ENCODE data around the gene ARF6. TPM values are rescaled to one million over a fixed set of nuclear protein-coding genes. Genes with fewer than 3 reads are reported as not detected.
"Not testable (repeated sequence)": the region's sequence is repeated elsewhere in the genome, so short reads cannot be mapped to it uniquely, and the experiment has no call there.

Gene ARF6
- polyA plus RNA-seq, 1 experiment: 28.0 TPM

- no peak for TF ChIP-seq CTCF (IDR thresholded peaks at IDR 0.05; ENCODE audit: low read depth, low read length)
- ChIA-PET CTCF (no interaction called here), POLR2A (no interaction called here)
- no peak for DNase-seq (ENCODE audit: low read depth, low spot score)
- Histone ChIP-seq H3K27me3 (ENCODE audit: control insufficient read depth, insufficient read depth, low read length) (no peaks in the 10 kb centered on the region), H3K27ac (ENCODE audit: low read depth, low read length) (no peak overlapping the region), H3K9me3 (ENCODE audit: control insufficient read depth, insufficient read depth, low read length) (peaks cover 3% of the 10 kb centered on the region), H3K4me3 (ENCODE audit: low read depth, low read length) (no peak overlapping the region)
Measured at GRCh38 chr14:49935526-49935925, 42.6 kb downstream of the ARF6 start.

- DNase-seq (ENCODE audit: low read depth, low spot score); H3K9me3 ChIP-seq (ENCODE audit: control insufficient read depth, insufficient read depth, low read length); H3K27me3 ChIP-seq (ENCODE audit: control insufficient read depth, insufficient read depth, low read length); CTCF ChIA-PET; POLR2A ChIA-PET; H3K4me3 ChIP-seq (ENCODE audit: low read depth, low read length); H3K27ac ChIP-seq (ENCODE audit: low read depth, low read length): not testable (repeated sequence)
Measured at GRCh38 chr14:49936246-49936645, 43.4 kb downstream of the ARF6 start.

- CTCF ChIA-PET; H3K4me3 ChIP-seq (ENCODE audit: low read depth, low read length); DNase-seq (ENCODE audit: low read depth, low spot score); POLR2A ChIA-PET; H3K27me3 ChIP-seq (ENCODE audit: control insufficient read depth, insufficient read depth, low read length); H3K27ac ChIP-seq (ENCODE audit: low read depth, low read length); H3K9me3 ChIP-seq (ENCODE audit: control insufficient read depth, insufficient read depth, low read length): not testable (repeated sequence)
Measured at GRCh38 chr14:49936882-49937281, 44.0 kb downstream of the ARF6 start.

- H3K9me3 ChIP-seq (ENCODE audit: control insufficient read depth, insufficient read depth, low read length); CTCF ChIA-PET; H3K4me3 ChIP-seq (ENCODE audit: low read depth, low read length); H3K27me3 ChIP-seq (ENCODE audit: control insufficient read depth, insufficient read depth, low read length); POLR2A ChIA-PET; DNase-seq (ENCODE audit: low read depth, low spot score); H3K27ac ChIP-seq (ENCODE audit: low read depth, low read length): not testable (repeated sequence)
Measured at GRCh38 chr14:49939215-49939614, 46.3 kb downstream of the ARF6 start.

GRCh38 chr14:49939884-49940510, 47.1 kb downstream of the ARF6 start:
- Histone ChIP-seq H3K4me3 (ENCODE audit: low read depth, low read length) (no peak overlapping the region), H3K27ac (ENCODE audit: low read depth, low read length) (no peak overlapping the region), H3K27me3 (ENCODE audit: control insufficient read depth, insufficient read depth, low read length) (no peaks in the 10 kb centered on the region), H3K9me3 (ENCODE audit: control insufficient read depth, insufficient read depth, low read length) (peaks cover 3% of the 10 kb centered on the region)
- no peak for DNase-seq (ENCODE audit: low read depth, low spot score)
- CTCF ChIA-PET: interaction anchor here (0.9 kb wide), 1 partner anchor 87 kb away, joined by 3 read pairs; no protein-coding TSS in a partner anchor
- POLR2A ChIA-PET: no interaction called here
- no peak for TF ChIP-seq CTCF (IDR thresholded peaks at IDR 0.05; ENCODE audit: low read depth, low read length)

- no peak for TF ChIP-seq CTCF (IDR thresholded peaks at IDR 0.05; ENCODE audit: low read depth, low read length)
- Histone ChIP-seq H3K9me3 (ENCODE audit: control insufficient read depth, insufficient read depth, low read length) (peaks cover 3% of the 10 kb centered on the region), H3K27ac (ENCODE audit: low read depth, low read length) (no peak overlapping the region), H3K4me3 (ENCODE audit: low read depth, low read length) (no peak overlapping the region), H3K27me3 (ENCODE audit: control insufficient read depth, insufficient read depth, low read length) (no peaks in the 10 kb centered on the region)
- CTCF ChIA-PET: interaction anchor here (0.6 to 1.0 kb wide), 4 partner anchors 11 to 79 kb away, joined by 3 to 4 read pairs (median 4); no protein-coding TSS in a partner anchor
- POLR2A ChIA-PET: interaction anchor here (0.9 kb wide), 1 partner anchor 14 kb away, joined by 3 read pairs; no protein-coding TSS in a partner anchor
- DNase-seq (ENCODE audit: low read depth, low spot score): no peak
Measured at GRCh38 chr14:49940808-49941421, 48.0 kb downstream of the ARF6 start.

Measured in AG04450 (cell line).